Astrocyte (in vitro differentiated cells and primary cell): Measurements from ENCODE around the gene LRIG1.

Experiments
- EZH2 ChIP-seq: IDR thresholded peaks from 2 replicates; pipeline ENCODE4 v1.6.1; 2012; ENCODE audit warnings: mild to moderate bottlenecking, low read length, inconsistent platforms; ENCODE audit not compliant: insufficient read depth
- TF ChIP-seq, protein P1 (sequence below): IDR thresholded peaks from 2 replicates; pipeline ENCODE4 v1.5.1; 2011; ENCODE audit warnings: low read depth, mild to moderate bottlenecking, inconsistent platforms, low read length, moderate library complexity; ENCODE audit not compliant: insufficient read depth

DNA sequence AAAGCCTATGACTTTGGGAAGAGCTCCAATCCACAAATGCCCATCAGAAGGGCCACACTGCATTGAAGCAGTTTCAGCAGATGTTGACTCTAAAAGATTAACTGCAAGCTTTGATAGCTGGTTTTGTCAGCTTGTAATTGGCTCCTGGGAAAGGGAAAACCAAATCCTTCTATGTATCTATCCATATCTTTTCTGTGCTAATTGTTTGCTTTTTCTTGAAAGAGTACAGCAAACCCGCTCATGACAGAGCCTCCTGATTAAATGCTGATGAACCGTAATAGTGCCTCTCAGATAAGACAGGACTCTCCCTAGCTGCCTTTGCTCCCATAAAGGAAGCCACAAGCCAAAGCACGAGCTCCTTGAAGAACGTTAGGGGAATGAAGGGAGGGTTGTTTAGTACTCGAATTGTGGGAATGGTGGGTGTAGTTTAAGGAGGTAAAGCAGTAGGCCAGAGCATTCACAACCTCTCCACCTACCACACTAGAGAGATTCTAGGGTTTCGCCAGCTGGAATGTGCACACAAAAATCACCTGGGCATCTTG, 33.6 kb upstream of the LRIG1 start:
- TF ChIP-seq, protein P1, sequence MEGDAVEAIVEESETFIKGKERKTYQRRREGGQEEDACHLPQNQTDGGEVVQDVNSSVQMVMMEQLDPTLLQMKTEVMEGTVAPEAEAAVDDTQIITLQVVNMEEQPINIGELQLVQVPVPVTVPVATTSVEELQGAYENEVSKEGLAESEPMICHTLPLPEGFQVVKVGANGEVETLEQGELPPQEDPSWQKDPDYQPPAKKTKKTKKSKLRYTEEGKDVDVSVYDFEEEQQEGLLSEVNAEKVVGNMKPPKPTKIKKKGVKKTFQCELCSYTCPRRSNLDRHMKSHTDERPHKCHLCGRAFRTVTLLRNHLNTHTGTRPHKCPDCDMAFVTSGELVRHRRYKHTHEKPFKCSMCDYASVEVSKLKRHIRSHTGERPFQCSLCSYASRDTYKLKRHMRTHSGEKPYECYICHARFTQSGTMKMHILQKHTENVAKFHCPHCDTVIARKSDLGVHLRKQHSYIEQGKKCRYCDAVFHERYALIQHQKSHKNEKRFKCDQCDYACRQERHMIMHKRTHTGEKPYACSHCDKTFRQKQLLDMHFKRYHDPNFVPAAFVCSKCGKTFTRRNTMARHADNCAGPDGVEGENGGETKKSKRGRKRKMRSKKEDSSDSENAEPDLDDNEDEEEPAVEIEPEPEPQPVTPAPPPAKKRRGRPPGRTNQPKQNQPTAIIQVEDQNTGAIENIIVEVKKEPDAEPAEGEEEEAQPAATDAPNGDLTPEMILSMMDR: no peak
- no peak for TF ChIP-seq EZH2
